HEK293 (cell line): ENCODE data around the gene INTS14.

ENCODE experiments used
- CTCF ChIA-PET: fragments of 350-600 bp; formaldehyde crosslinking; extraction: SDS; loops from one replicate; lab custom pipeline; 2021; ENCODE audit warnings: antibody characterized with exemption; lab: Yijun Ruan, JAX
- POLR2A ChIA-PET: fragments of 300-600 bp; formaldehyde crosslinking; extraction: SDS; loops from one replicate; lab custom pipeline; 2020; ENCODE audit warnings: antibody characterized with exemption, inconsistent platforms; lab: Yijun Ruan, JAX
- H3K27ac ChIP-seq: fragments of 200-500 bp; sonication (Bioruptor generic); 2 replicates; pipeline ENCODE4 v1.5.1; 2014; ENCODE audit warnings: low read depth, low read length, control low read depth, inconsistent platforms; ENCODE audit errors: extremely low read depth
- H3K36me3 ChIP-seq, 2 experiments: fragments of 200-500 bp in 1 of 2; sonication (Bioruptor generic) in 1 of 2; 1 replicate in 1 of 2; 2 replicates in 1 of 2; pipeline ENCODE4 v1.5.1; 2014 to 2017; ENCODE audit warnings: inconsistent platforms in 2 of 2, low read length in 2 of 2; ENCODE audit not compliant: control insufficient read depth in 2 of 2, insufficient read depth in 1 of 2
- H3K4me1 ChIP-seq: fragments of 200-500 bp; sonication (Bioruptor generic); 2 replicates; pipeline ENCODE4 v1.5.1; 2014; ENCODE audit warnings: mild to moderate bottlenecking, low read length, inconsistent platforms; ENCODE audit not compliant: control insufficient read depth, insufficient read depth
- H3K4me3 ChIP-seq: 2 replicates; pipeline ENCODE4 v1.5.1; 2011; ENCODE audit warnings: low read depth, mild to moderate bottlenecking, control low read depth, low read length, moderate library complexity
- H3K9me3 ChIP-seq: fragments of 200-500 bp; sonication (Bioruptor generic); 2 replicates; pipeline ENCODE4 v1.5.1; 2014; ENCODE audit warnings: low read depth, low read length, inconsistent platforms; ENCODE audit not compliant: control insufficient read depth, insufficient read depth
- IKZF3 ChIP-seq: fragments of 450-650 bp; IDR thresholded peaks from 2 replicates; pipeline ENCODE4 v1.5.0; 2018; ENCODE audit warnings: missing biosample characterization, mild to moderate bottlenecking, missing genetic modification characterization, moderate library complexity
- OSR2 ChIP-seq: fragments of 450-650 bp; formaldehyde crosslinking; IDR thresholded peaks from 2 replicates; pipeline ENCODE4 v1.5.1; 2016; ENCODE audit warnings: missing biosample characterization, missing genetic modification characterization
- PRDM1 ChIP-seq: fragments of 450-650 bp; formaldehyde crosslinking; IDR thresholded peaks from 2 replicates; pipeline ENCODE4; 2016; ENCODE audit warnings: missing biosample characterization, missing genetic modification characterization
- ZBTB20 ChIP-seq: fragments of 450-650 bp; formaldehyde crosslinking; IDR thresholded peaks from 2 replicates; pipeline ENCODE4 v1.5.1; 2016; ENCODE audit warnings: missing biosample characterization, missing genetic modification characterization
- ZEB2 ChIP-seq: fragments of 450-650 bp; formaldehyde crosslinking; IDR thresholded peaks from 2 replicates; pipeline ENCODE4 v1.5.1; 2016; ENCODE audit warnings: missing biosample characterization, missing genetic modification characterization
- ZFP41 ChIP-seq: fragments of 450-650 bp; formaldehyde crosslinking; IDR thresholded peaks from 2 replicates; pipeline ENCODE4 v1.5.1; 2016; ENCODE audit warnings: missing biosample characterization, missing genetic modification characterization, borderline replicate concordance
- ZNF132 ChIP-seq: fragments of 450-650 bp; formaldehyde crosslinking; IDR thresholded peaks from 2 replicates; pipeline ENCODE4 v1.5.1; 2017; ENCODE audit warnings: missing biosample characterization, missing genetic modification characterization, borderline replicate concordance
- ZNF184 ChIP-seq: fragments of 450-650 bp; IDR thresholded peaks from 2 replicates; pipeline ENCODE4 v1.5.1; 2018; ENCODE audit warnings: missing biosample characterization, mild to moderate bottlenecking, missing genetic modification characterization
- ZNF223 ChIP-seq: fragments of 450-650 bp; formaldehyde crosslinking; IDR thresholded peaks from 2 replicates; pipeline ENCODE4 v1.5.1; 2016; ENCODE audit warnings: missing biosample characterization, missing genetic modification characterization
- ZNF24 ChIP-seq: fragments of 450-650 bp; formaldehyde crosslinking; IDR thresholded peaks from 2 replicates; pipeline ENCODE4 v1.5.1; 2016; ENCODE audit warnings: missing biosample characterization, missing genetic modification characterization
- ZNF324 ChIP-seq: fragments of 450-650 bp; formaldehyde crosslinking; IDR thresholded peaks from 2 replicates; pipeline ENCODE4 v1.5.1; 2016; ENCODE audit warnings: missing biosample characterization, missing genetic modification characterization
- ZNF341 ChIP-seq: fragments of 450-650 bp; formaldehyde crosslinking; IDR thresholded peaks from 2 replicates; pipeline ENCODE4; 2016; ENCODE audit warnings: low read depth, missing biosample characterization, missing genetic modification characterization
- ZNF433 ChIP-seq: fragments of 450-650 bp; formaldehyde crosslinking; IDR thresholded peaks from 2 replicates; pipeline ENCODE4 v1.5.1; 2016; ENCODE audit warnings: missing biosample characterization, missing genetic modification characterization, low read depth
- ZNF48 ChIP-seq: fragments of 450-650 bp; formaldehyde crosslinking; IDR thresholded peaks from 2 replicates; pipeline ENCODE4 v1.5.1; 2016; ENCODE audit warnings: missing biosample characterization, missing genetic modification characterization
- ZNF571 ChIP-seq: fragments of 450-650 bp; formaldehyde crosslinking; IDR thresholded peaks from 2 replicates; pipeline ENCODE4 v1.5.0; 2017; ENCODE audit warnings: missing biosample characterization, missing genetic modification characterization
- ZNF596 ChIP-seq: fragments of 450-650 bp; IDR thresholded peaks from 2 replicates; pipeline ENCODE4 v1.5.0; 2018; ENCODE audit warnings: missing biosample characterization, mild to moderate bottlenecking, missing genetic modification characterization, moderate library complexity
- ZSCAN23 ChIP-seq: fragments of 450-650 bp; formaldehyde crosslinking; IDR thresholded peaks from 2 replicates; pipeline ENCODE4 v1.5.1; 2016; ENCODE audit warnings: missing biosample characterization, missing genetic modification characterization
- ZSCAN30 ChIP-seq: fragments of 450-650 bp; IDR thresholded peaks from 2 replicates; pipeline ENCODE4 v1.5.1; 2018; ENCODE audit warnings: missing biosample characterization, mild to moderate bottlenecking, missing genetic modification characterization, moderate library complexity
- TF ChIP-seq, protein P1 (sequence below): fragments of 450-650 bp; formaldehyde crosslinking; IDR thresholded peaks from 2 replicates; pipeline ENCODE4 v1.5.1; 2016; ENCODE audit warnings: missing biosample characterization, missing genetic modification characterization
- TF ChIP-seq, protein P2 (sequence below): fragments of 450-650 bp; formaldehyde crosslinking; IDR thresholded peaks from 2 replicates; pipeline ENCODE4 v1.5.1; 2016; ENCODE audit warnings: missing biosample characterization, missing genetic modification characterization
- TF ChIP-seq, protein P3 (sequence below): fragments of 450-650 bp; formaldehyde crosslinking; IDR thresholded peaks from 2 replicates; pipeline ENCODE4 v1.5.1; 2016; ENCODE audit warnings: missing biosample characterization, missing genetic modification characterization
- TF ChIP-seq, protein P4 (sequence below): fragments of 450-650 bp; formaldehyde crosslinking; IDR thresholded peaks from 2 replicates; pipeline ENCODE4 v1.5.0; 2017; ENCODE audit warnings: missing biosample characterization, missing genetic modification characterization, borderline replicate concordance
- TF ChIP-seq, protein P5 (sequence below): fragments of 450-650 bp; formaldehyde crosslinking; IDR thresholded peaks from 2 replicates; pipeline ENCODE4 v1.5.1; 2016; ENCODE audit warnings: missing biosample characterization, missing genetic modification characterization
- TF ChIP-seq, protein P6 (sequence below): fragments of 450-650 bp; IDR thresholded peaks from 2 replicates; pipeline ENCODE4 v1.5.1; 2018; ENCODE audit warnings: missing biosample characterization, missing genetic modification characterization

INTS14 gene

DNA sequence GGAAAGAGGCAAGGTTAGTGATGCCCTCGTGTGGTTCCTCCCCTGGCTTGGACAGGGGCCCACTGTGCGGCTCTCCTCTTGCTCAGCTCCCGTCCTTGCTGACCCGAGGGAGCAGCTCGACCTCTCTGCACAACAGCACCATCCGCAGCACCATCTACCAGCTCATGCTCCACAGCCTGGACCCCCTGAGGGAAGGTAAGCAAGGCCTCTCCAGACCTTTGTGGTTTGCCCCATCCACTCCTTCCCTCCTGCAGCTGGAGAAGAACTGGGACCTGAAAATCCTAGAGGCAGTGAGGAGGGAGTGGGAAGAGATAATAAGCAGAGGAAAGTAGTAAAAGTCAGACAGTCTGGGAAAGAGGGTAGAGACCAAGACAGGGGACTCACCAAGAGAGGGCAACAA is 28.6 kb upstream of the INTS14 start:
- TF ChIP-seq, protein P1, sequence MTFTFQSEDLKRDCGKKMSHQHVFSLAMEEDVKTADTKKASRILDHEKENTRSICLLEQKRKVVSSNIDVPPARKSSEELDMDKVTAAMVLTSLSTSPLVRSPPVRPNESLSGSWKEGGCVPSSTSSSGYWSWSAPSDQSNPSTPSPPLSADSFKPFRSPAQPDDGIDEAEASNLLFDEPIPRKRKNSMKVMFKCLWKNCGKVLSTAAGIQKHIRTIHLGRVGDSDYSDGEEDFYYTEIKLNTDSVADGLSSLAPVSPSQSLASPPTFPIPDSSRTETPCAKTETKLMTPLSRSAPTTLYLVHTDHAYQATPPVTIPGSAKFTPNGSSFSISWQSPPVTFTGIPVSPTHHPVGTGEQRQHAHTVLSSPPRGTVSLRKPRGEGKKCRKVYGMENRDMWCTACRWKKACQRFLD (tag by site-specific recombination): no peak
- no peak for TF ChIP-seq ZNF132 (tag by site-specific recombination)
- TF ChIP-seq ZFP41: no peak
- no peak for TF ChIP-seq ZNF48
- TF ChIP-seq PRDM1 (tag by site-specific recombination): 0 out of 2 replicates have a peak, but pooled peaks have one; percentile 17
- no peak for TF ChIP-seq ZNF223 (tag by site-specific recombination)
- H3K4me3 ChIP-seq: no peak overlapping the region
- POLR2A ChIA-PET: no interaction called here
- no peaks in the 10 kb centered on the region for H3K36me3 ChIP-seq
- H3K27ac ChIP-seq: no peak overlapping the region
- H3K9me3 ChIP-seq: no peaks in the 10 kb centered on the region
- no peaks in the 10 kb centered on the region for H3K4me1 ChIP-seq
- CTCF ChIA-PET: interaction anchor here (0.5 to 4.5 kb wide), 22 partner anchors 10 to 866 kb away, joined by 3 to 57 read pairs (median 7); partner anchors contain the start of genes DENND4A and SLC24A1

DNA sequence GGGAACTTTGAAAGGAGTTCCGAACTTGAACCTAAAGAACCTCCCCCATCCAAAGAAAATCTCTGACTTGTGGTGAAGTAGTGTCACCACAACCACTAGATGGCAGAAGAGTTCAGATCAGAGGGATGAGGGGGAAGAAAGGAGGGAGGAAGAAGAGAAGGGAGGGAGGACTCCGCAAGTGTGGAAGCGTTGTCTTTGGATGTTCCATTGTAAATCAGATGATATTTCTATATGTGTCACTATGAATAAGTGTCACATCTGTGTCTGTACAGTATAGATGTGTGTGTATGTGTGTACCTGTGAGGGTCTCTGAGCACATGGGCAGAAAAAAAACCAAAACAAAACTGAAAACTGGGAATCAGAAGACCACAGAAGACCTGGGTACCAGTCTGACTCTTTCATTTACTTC is 27.8 kb upstream of the INTS14 start:
- H3K27ac ChIP-seq: no peak overlapping the region
- no peaks in the 10 kb centered on the region for H3K36me3 ChIP-seq
- ChIA-PET POLR2A (interaction anchor here (2.8 kb wide), 1 partner anchor 28 kb away, joined by 14 read pairs; the partner anchor contains the start of gene INTS14), CTCF (interaction anchor here (0.6 to 4.5 kb wide), 51 partner anchors 8 to 867 kb away, joined by 3 to 57 read pairs (median 5); partner anchors contain the start of genes DENND4A, INTS14, RAB11A and SLC24A1)
- H3K4me3 ChIP-seq: no peak overlapping the region
- H3K4me1 ChIP-seq: peaks cover 2% of the 10 kb centered on the region; the same call in 1 of the 2 replicates
- H3K9me3 ChIP-seq: no peaks in the 10 kb centered on the region
- no peak for TF ChIP-seq ZNF433
- TF ChIP-seq ZNF324 (tag by site-specific recombination): no peak
- no peak for TF ChIP-seq OSR2 (tag by site-specific recombination)
- no peak for TF ChIP-seq ZNF571 (tag by site-specific recombination)
- TF ChIP-seq, protein P2, sequence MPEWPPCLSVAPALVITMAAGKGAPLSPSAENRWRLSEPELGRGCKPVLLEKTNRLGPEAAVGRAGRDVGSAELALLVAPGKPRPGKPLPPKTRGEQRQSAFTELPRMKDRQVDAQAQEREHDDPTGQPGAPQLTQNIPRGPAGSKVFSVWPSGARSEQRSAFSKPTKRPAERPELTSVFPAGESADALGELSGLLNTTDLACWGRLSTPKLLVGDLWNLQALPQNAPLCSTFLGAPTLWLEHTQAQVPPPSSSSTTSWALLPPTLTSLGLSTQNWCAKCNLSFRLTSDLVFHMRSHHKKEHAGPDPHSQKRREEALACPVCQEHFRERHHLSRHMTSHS (tag by site-specific recombination): no peak
- TF ChIP-seq, protein P3, sequence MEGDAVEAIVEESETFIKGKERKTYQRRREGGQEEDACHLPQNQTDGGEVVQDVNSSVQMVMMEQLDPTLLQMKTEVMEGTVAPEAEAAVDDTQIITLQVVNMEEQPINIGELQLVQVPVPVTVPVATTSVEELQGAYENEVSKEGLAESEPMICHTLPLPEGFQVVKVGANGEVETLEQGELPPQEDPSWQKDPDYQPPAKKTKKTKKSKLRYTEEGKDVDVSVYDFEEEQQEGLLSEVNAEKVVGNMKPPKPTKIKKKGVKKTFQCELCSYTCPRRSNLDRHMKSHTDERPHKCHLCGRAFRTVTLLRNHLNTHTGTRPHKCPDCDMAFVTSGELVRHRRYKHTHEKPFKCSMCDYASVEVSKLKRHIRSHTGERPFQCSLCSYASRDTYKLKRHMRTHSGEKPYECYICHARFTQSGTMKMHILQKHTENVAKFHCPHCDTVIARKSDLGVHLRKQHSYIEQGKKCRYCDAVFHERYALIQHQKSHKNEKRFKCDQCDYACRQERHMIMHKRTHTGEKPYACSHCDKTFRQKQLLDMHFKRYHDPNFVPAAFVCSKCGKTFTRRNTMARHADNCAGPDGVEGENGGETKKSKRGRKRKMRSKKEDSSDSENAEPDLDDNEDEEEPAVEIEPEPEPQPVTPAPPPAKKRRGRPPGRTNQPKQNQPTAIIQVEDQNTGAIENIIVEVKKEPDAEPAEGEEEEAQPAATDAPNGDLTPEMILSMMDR (tag by site-specific recombination): peak; percentile 79
- TF ChIP-seq IKZF3 (tag by site-specific recombination): no peak
- TF ChIP-seq ZSCAN23 (tag by site-specific recombination): no peak
- TF ChIP-seq, protein P4, sequence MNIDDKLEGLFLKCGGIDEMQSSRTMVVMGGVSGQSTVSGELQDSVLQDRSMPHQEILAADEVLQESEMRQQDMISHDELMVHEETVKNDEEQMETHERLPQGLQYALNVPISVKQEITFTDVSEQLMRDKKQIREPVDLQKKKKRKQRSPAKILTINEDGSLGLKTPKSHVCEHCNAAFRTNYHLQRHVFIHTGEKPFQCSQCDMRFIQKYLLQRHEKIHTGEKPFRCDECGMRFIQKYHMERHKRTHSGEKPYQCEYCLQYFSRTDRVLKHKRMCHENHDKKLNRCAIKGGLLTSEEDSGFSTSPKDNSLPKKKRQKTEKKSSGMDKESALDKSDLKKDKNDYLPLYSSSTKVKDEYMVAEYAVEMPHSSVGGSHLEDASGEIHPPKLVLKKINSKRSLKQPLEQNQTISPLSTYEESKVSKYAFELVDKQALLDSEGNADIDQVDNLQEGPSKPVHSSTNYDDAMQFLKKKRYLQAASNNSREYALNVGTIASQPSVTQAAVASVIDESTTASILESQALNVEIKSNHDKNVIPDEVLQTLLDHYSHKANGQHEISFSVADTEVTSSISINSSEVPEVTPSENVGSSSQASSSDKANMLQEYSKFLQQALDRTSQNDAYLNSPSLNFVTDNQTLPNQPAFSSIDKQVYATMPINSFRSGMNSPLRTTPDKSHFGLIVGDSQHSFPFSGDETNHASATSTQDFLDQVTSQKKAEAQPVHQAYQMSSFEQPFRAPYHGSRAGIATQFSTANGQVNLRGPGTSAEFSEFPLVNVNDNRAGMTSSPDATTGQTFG (tag by site-specific recombination): no peak
- TF ChIP-seq, protein P5, sequence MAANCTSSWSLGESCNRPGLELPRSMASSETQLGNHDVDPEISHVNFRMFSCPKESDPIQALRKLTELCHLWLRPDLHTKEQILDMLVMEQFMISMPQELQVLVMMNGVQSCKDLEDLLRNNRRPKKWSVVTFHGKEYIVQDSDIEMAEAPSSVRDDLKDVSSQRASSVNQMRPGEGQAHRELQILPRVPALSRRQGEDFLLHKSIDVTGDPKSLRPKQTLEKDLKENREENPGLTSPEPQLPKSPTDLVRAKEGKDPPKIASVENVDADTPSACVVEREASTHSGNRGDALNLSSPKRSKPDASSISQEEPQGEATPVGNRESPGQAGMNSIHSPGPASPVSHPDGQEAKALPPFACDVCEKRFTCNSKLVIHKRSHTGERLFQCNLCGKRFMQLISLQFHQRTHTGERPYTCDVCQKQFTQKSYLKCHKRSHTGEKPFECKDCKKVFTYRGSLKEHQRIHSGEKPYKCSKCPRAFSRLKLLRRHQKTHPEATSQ (tag by site-specific recombination): no peak
- TF ChIP-seq, protein P6, sequence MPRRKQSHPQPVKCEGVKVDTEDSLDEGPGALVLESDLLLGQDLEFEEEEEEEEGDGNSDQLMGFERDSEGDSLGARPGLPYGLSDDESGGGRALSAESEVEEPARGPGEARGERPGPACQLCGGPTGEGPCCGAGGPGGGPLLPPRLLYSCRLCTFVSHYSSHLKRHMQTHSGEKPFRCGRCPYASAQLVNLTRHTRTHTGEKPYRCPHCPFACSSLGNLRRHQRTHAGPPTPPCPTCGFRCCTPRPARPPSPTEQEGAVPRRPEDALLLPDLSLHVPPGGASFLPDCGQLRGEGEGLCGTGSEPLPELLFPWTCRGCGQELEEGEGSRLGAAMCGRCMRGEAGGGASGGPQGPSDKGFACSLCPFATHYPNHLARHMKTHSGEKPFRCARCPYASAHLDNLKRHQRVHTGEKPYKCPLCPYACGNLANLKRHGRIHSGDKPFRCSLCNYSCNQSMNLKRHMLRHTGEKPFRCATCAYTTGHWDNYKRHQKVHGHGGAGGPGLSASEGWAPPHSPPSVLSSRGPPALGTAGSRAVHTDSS (tag by site-specific recombination): peak; percentile 98
- TF ChIP-seq ZBTB20 (tag by site-specific recombination): no peak
- 0 out of 2 replicates have a peak, but pooled peaks have one; percentile 19 for TF ChIP-seq ZNF341 (tag by site-specific recombination)
- peak; percentile 66; the same call in 1 of the 2 replicates for TF ChIP-seq ZEB2 (tag by site-specific recombination)
- peak; percentile 41; the same call in 1 of the 2 replicates for TF ChIP-seq ZNF24
- no peak for TF ChIP-seq ZNF184 (tag by site-specific recombination)
- no peak for TF ChIP-seq ZNF596
- TF ChIP-seq ZSCAN30: peak; percentile 73
